Bronchial epithelial cell (primary cell): ENCODE measurements around the gene EP400. TPM values are rescaled to one million over a fixed set of nuclear protein-coding genes. Genes with fewer than 3 reads are reported as not detected.

Experiments
- DNase-seq: peaks from one replicate; pipeline ENCODE4 v3.0.0-alpha.2; 2010; ENCODE audit warnings: low read depth
- FAIRE-seq: peaks from 2 replicates; lab custom pipeline; 2011; peaks lifted over from hg19 to GRCh38; lab: Jason Lieb, UNC
- H3K27me3 ChIP-seq: 2 replicates; pipeline ENCODE4 v1.5.1; 2011; ENCODE audit warnings: low read length; ENCODE audit not compliant: control insufficient read depth, insufficient read depth
- H3K36me3 ChIP-seq: 2 replicates; pipeline ENCODE4 v1.5.1; 2011; ENCODE audit warnings: low read length; ENCODE audit not compliant: control insufficient read depth, insufficient read depth
- H3K4me3 ChIP-seq: 2 replicates; pipeline ENCODE4 v1.5.1; 2011; ENCODE audit warnings: mild to moderate bottlenecking, low read depth, low read length, control low read depth
- CTCF ChIP-seq: IDR thresholded peaks from 2 replicates; pipeline ENCODE4 v1.5.1; 2011; ENCODE audit warnings: mild to moderate bottlenecking, moderate library complexity, low read length, control low read depth, inconsistent platforms; ENCODE audit not compliant: insufficient read depth, severe bottlenecking
- total RNA-seq: library from RNA; depleted of rRNA; stranded (reverse); fragments of >200 nt; gene quantifications from 2 replicates; pipeline ENCODE4 v1.2.1, GENCODE V29; 2014

The EP400 gene
- total RNA-seq, 1 donor from 2014 or later: 5.8 TPM

DNA sequence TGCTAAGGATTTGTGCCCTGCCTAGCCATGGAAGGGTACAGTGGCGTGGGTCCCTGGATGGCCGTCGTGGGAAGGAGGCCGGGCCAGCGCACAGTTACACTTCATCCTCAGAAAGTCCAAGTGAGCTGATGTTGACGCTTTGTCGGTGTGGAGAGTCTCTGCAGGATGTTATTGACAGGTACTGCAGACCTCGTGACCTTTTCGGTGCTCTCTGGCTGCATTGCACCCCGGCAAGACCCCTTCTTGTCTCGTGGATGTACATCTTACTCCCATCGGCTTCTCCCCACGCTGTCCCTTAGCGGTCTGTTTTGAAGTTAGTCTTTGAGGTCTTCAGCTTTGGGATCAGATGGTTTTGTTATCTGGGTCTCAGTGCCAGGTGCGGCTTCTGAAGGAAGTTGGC lies 78.4 kb downstream of the EP400 start:
- peaks cover 44% of the 10 kb centered on the region for H3K36me3 ChIP-seq
- no peak overlapping the region for H3K4me3 ChIP-seq
- DNase-seq: no peak
- no peak for TF ChIP-seq CTCF
- FAIRE-seq: no peak
- no peaks in the 10 kb centered on the region for H3K27me3 ChIP-seq

DNA sequence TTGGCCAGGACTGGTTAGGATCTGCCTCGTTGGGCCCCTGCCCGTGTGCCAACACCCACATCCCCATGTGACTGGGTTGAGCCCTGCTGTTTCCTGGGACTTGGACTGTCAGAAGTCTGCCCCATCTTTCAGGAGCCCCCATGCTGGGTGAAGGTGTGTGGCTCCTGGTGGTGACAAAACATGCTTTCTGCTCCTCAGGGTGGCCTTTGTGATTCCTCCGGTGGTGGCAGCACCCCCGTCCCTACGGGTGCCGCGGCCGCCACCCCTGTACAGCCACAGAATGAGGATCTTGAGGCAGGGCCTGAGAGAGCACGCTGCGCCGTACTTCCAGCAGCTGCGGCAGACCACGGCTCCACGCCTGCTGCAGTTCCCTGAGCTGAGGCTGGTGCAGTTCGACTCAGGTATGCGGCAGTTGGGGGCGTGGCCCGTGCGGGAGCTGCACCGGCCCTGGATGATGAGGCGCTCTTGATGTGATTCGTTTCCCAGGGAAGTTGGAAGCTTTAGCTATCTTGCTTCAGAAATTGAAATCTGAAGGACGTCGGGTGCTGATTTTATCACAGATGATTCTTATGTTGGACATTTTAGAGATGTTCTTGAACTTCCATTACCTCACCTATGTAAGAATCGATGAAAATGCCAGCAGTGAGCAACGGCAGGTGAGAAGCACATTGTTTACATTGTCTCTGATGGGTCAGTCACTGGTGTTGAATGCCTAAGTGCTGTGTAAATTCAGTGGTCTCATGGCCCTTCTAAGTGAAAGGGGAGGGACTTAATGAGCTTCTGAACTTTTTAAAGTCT lies 80.0 kb downstream of the EP400 start:
- FAIRE-seq: no peak

DNA sequence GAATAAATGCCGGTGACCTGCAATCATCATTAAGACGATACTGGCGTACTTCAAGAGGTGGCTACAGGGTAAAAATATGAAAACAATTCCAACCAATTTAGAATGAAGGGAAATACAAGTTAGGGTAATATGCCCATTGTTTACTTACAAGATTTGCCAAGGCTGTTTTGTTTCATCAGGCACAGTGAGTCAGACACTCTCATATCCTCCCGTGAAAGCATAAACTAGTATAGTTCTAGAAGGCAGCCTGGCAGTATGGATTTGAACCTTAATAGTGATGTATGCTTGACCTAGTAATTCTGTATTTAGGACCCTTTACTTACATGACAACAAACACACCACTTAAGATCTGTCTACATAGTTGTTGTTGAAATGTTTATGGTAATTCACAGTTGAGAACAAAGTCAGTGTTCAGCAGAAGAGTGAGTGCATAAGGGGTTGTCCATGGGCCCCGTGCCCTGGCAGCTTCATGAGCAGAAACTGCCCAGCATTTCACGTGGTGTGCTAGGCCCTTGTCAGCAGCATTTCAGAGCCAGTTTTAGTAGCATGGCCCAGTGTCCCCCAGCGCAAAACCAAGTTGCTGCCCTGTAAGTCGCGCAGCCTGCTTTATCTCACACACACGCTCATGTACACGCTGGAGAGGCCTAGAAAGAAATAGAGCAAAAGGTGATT lies 80.8 kb downstream of the EP400 start:
- TF ChIP-seq CTCF: no peak
- Histone ChIP-seq H3K4me3 (no peak overlapping the region), H3K27me3 (no peaks in the 10 kb centered on the region), H3K36me3 (peaks cover 38% of the 10 kb centered on the region)
- peak; percentile 79 for DNase-seq
- FAIRE-seq: no peak

More for the DNA sequence above, 80.0 kb downstream of the EP400 start:
- no peak for TF ChIP-seq CTCF
- DNase-seq: peak; percentile 22
- Histone ChIP-seq H3K4me3 (no peak overlapping the region), H3K36me3 (peaks cover 39% of the 10 kb centered on the region), H3K27me3 (no peaks in the 10 kb centered on the region)

GRCh38 chr12:132033627-132034026 lies 83.9 kb downstream of the EP400 start:
- peaks cover 34% of the 10 kb centered on the region for H3K36me3 ChIP-seq
- no peak for TF ChIP-seq CTCF

DNA sequence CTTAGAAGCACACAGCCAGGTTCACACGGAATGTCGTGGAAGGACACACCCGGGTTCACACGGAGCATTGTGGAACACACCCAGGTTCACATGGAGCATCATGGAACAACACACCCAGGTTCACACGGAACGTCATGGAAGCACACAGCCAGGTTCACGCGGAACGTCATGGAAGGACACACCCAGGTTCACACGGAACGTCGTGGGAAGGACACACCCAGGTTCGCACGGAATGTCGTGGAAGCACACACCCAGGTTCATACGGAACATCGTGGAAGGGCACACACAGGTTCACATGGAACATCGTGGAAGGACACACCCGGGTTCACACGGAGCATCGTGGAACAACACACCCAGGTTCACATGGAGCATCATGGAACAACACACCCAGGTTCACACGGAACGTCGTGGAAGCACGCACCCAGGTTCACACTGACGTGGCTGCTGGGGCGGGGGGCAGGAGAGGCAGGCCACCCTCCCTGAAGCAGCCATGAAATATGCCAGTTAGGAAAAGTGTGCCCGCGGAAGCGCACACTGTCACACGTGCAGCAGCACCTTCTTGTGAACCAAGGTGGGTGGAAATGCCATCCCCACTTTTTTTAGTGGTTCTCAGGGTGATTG lies 86.4 kb downstream of the EP400 start:
- H3K36me3 ChIP-seq: peaks cover 28% of the 10 kb centered on the region
- no peak for TF ChIP-seq CTCF
- DNase-seq (no peak), FAIRE-seq (no peak)
- no peaks in the 10 kb centered on the region for H3K27me3 ChIP-seq
- H3K4me3 ChIP-seq: no peak overlapping the region

More at GRCh38 chr12:132033627-132034026, 83.9 kb downstream of the EP400 start:
- no peak for DNase-seq
- no peak overlapping the region for H3K4me3 ChIP-seq
- no peak for FAIRE-seq
- no peaks in the 10 kb centered on the region for H3K27me3 ChIP-seq
